ENCODE results near the gene ZBTB16.

DNA sequence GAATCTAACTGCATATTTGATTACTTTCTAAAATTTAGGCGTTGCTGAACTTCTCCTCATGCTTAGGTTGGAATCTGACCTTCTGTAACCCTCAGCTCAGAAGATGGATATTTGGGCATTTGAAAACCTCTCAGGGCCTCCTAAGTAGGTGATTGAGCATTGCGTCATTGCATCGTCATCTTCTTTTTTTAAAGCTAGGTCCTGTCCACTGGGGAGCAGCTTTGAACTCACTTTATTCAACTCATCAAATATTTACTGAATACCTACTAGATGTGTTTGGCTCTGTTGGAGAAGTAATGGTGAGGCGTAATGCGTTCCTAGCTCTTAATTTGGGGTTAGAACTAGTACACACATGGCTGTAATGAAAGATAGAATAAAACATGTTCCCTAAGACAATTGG, 56.8 kb downstream of the ZBTB16 start:
- no peak for TF ChIP-seq POLR2A (IDR thresholded peaks at IDR 0.05; ENCODE audit: low read length)
- no peak for TF ChIP-seq GATA1 (IDR thresholded peaks at IDR 0.05; ENCODE audit: low read depth, low read length)

Data from erythroblast (primary cell).